CD4-positive, alpha-beta T cell treated with Interferon alpha-2 for 1 hour (primary cell): ENCODE data around the gene B3GALNT1.

ENCODE experiments used
- DNase-seq, 2 donors: peaks; one replicate each; pipeline ENCODE4 v3.0.0-alpha.2; 2020 to 2022

The B3GALNT1 gene, protein sequence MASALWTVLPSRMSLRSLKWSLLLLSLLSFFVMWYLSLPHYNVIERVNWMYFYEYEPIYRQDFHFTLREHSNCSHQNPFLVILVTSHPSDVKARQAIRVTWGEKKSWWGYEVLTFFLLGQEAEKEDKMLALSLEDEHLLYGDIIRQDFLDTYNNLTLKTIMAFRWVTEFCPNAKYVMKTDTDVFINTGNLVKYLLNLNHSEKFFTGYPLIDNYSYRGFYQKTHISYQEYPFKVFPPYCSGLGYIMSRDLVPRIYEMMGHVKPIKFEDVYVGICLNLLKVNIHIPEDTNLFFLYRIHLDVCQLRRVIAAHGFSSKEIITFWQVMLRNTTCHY

DNA sequence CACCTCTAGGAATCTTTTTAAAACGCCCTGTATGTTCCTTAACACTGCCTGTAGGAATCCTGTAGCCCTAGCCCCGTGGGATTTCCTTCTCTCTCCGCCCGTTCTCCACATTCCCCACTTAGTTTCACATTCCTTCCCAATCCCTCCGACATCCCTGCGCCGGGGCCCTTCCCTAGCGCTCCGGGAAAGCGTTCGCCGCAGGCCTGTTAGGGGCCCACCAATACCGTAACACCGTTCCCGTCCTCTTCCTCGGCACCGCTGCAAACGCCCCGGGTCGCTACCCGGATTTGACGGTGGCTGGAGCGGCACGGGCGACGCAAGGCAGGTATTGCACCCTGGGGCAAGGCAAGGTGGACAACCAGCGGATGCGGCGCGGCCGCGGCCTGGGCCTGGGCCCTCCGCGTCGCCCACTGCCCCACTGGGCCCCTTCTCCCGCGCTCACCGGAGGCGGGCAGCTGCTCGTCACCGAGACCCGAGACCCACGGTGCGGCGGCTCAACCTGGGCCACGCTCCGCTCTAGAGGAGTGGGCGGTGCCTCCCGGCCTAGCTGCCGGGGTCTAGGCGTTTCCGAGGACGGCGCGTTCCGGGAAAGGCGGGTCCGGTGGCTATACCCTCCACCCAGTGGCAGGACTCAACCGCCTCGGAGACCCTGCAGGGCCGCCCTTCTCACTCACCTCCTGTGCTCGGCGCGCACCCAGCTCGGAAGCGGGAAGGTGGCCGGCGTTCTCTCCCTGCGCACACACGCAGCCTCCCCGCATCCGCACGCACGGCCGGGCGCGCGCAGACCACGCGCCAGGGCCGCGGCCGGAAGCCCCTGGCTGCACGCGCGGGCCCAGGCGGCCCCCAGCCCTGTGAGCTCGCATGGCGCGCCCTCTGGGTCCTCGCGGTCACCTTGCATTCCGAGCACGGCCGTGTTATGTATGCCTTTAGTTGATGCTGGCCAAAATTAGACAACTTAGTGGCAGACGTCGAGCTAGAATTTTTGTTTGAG is at the start of gene B3GALNT1:
Gene B3GALNT1, minus strand, starts transcription at position 789 of the 991 bp plus-strand sequence. CDS start 18,595 bp downstream, outside the sequence.
- peak; percentile 6 to 22 for DNase-seq

DNA sequence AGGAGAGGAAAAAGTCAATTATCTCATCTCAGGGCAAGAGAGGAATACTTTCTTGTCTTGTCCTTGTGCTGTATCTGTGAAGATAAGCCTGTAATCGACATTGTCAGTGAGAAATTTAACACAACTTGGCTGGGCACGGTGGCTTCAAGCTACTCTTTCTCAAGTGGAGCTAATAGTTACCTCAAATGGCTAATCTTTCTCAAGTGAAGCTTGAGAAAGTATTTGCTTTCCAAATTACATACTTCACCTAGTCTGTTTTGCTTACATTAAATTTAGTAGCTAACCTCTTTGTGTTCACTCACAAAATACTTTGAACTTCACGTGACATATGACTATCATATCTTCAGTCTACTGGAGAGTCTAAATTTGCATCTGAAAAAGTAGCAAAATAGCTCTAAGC is 48.3 kb upstream of the B3GALNT1 start:
- DNase-seq, result no peak

DNA sequence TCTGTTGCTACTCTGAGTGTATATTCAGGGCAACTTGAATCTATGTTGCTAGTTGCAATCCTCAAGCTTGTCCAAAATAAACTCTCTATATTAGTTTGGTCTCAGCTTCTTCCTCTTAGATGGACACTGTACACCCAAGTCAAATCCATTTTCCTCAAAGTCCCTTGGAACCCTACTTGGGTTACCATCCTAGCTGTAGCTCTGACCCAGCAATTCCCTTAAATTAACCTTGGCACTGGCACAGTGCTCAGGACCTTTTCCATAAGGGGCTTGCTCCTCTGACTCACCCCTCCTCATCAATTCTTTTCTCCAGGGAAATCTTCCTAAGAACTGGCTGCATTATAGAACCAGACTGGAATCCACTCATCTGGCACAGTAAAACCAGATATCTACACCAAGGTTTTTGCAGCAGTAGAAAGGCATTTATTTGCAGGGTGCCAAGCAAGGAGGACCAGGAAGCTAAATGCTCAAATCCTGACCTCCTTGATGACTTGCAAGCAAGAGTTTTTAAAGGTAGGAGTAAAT is 44.9 kb upstream of the B3GALNT1 start:
- no peak for DNase-seq

DNA sequence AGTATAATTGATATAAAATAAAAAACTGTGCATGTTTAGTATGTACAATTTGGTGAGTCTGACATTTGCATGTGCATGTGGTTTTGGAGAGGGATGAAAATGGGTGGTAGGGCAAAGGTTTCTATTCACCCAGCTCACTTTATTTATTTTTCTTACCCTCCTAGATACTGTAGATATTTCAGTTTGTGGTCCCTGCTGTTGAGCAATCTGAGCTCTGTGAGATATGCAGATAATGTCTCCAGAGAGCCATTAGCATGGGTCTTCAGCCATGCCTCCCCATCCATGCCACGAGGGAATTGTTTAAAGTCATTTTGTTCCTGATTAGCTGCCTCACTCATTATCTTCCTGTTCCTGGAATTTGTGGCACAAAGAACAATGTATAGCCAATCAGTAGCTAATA is 44.4 kb upstream of the B3GALNT1 start:
- DNase-seq, result no peak

DNA sequence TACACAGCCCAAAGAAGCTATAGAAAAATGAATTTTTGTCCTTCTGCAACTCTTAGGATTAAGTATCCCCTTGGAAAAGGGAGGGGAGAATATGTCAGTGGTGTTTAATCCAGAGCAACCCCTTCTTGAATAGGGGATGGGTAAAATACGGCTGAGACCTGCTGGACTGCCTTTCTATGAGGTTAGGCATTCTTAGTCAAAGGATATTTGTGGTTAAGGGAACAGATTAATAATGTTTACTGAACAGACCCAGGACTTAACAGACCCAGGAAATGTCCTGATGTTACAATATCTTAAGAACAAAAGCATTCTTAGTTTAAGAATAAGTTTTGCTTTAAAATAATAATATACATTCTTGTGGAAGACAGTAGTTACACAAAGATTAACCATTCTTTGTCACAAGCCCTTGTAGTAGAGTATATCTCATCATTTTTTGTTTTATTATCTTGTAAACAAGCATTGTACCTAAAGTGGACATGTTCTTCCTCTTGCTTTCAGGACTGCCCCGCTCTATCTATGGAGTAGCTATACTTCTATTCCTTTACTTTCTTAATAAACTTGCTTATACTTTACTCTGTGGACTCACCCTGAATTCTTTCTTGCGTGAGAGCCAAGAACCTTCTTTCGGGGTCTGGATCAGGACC is 43.8 kb upstream of the B3GALNT1 start:
- DNase-seq, result no peak

DNA sequence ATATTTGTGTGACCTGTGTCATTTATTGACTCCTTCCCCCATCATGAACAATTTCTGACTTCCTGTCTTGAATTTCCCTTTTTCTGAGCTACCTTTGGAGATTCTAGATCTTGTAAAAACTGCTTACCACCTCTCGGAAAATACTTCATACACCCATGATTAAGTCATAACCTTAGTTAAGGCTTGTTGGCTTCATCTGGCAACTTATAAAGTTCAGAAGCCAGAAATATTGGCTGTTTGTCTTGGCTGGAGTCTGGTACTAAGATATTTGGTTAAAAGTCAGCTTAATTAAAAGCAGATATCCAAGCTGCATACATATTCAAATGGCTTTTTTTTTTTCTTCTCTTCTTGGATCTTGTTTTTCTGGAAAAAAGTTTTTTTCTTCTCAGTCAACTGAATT is 37.3 kb upstream of the B3GALNT1 start:
- DNase-seq, result no peak

DNA sequence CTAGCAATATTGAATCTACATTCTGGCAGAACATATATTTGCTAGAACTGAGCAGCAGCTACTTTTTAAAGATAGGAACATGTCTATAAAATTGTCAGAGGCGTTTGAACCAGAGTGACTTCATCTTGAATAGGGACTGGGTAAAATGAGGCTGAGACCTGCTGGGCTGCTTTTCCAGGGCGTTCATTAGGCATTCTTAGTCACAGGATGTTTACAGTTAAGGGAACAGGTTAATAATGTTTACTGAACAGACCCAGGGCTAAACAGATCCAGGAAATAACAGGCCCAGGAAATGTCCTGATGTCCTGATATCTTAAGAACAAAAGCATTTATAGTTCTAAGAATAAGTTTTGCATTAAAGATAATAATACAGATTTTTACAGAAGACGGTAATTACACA is 34.5 kb upstream of the B3GALNT1 start:
- DNase-seq, result no peak

DNA sequence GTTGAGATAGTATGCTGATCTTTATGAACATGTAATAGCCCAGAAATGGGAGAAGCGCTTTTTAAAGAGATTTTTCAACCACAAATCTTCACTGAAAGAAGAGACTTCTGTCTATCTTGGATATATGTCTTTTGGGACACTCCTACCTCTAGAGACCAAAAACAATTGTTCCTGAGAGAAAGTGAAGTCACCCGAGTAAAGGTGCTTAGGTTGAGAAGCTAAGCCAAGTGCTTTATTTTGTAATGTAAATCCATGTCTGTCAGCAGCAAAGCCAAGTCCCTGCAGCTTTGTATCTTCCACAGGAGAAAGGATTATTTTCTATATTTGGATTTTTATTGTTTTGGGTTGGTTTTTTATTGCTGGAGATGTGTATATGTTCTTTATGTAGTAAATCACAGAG is 32.1 kb upstream of the B3GALNT1 start:
- no peak for DNase-seq

DNA sequence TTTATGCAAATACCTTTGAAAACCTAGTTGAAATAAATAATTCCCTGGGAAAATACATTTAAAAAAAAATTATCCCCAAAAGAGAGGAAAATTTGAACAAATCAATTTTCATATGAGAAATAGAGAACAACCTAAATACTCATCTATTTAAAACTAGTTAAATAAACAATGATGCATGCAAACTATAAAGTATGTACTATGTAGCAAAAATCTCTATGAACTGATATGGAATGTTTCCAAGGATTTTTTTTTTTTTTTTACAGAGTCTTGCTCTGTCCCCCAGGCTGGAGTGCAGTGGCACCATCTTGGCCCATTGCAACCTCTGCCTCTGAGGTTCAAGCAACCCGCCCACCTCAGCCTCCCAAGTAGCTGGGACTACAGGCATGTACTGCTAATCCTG is 27.2 kb upstream of the B3GALNT1 start:
- DNase-seq, result no peak

DNA sequence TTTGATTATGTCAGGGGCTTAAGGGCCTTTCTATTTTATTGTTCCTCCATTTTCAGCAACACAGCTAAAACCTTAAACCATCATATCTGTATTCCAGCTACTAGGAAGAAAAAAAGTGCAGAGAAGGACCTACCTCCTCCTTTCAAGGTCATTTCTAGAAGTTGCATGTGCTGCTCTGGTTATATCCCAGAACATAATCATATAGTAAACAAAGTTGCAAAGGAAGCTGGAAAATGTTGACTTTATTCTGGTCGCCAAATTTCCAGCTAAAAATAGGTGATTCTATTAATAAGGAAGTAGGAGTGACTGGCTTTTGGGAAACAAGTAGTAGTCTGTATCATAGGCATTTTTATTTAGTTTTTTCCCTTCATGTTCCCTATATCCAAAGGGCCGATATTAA is 21.3 kb upstream of the B3GALNT1 start:
- no peak for DNase-seq

DNA sequence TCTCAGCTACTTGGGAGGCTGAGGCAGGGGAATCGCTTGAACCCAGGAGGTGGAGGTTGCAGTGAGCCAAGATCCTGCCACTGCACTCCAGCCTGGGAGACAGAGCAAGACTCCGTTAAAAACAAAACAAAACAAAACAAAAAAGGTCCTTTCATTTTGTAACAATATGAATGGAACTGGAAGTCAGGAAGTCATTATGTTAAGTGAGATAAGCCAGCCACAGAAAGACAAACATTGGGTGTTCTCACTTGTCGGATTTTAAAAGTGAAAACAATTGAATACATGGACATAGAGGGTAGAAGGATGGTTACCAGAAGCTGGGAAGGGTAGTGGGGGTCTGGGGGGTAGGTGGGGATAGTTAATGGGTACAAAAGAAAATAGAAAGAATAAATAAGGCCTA is 12.5 kb upstream of the B3GALNT1 start:
- DNase-seq, result no peak

DNA sequence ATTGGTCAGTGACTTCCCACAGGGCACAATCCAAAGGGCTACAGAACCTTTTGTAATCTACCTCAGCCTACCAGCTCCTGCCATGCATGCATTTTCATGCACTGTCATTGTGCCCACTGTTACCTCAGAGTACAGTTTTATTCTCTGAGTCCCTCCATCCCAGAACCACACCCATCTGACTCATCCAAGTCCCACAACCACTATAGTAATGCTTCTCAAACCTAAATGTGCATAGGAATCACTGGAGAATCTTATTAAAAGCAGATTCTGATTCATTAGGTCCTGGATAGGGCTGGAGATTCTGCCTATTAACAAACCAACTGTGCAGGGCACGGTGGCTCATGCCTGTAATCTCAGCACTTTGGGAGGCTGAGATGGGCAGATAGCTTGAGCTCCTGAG is 3.7 kb upstream of the B3GALNT1 start:
- DNase-seq, result no peak

DNA sequence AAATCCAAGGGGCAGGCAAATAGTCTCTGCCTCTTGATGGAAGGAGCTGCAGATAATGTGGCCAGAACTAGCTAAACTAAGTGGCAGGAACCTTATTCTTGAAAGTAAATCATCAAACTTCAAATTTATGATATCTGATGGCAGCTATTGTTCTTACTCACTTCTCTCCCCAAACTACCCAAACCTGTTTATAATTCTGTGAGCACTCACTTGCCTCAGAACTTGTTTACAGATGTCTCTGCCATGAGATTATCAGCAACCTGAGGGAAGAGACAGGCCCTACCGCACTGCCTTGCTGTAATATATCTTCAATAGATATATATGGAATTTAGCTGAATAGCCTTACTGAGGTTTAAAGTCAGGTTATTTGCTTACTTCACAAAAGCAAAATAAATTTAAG is 2.2 kb upstream of the B3GALNT1 start:
- no peak for DNase-seq

DNA sequence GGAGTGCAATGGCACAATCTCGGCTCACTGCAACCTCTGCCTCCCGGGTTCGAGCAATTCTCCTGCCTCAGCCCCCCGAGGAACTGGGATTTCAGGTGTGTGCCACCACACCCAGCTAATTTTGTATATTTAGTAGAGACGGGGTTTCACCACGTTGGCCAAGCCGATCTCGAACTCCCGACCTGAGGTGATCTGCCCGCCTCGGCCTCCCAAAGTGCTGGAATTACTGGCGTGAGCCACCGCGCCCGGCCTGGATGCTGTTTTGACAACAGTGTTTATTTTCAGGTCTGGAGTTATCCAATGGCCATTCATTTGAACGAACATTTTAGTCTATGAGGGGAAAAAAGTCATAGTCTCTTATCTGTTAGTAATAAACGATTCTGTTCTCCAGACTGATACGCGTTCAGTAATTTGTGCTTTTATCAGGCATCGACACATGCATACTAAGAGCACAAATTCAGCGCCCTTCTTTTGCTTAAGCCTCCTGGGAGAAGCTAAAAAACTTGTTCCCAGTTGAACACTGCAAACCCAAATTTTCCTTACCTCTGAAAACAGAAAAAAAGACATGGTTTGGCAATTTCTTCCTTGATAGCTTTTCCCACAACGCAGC is 1.3 kb downstream of the B3GALNT1 start:
- no peak for DNase-seq

DNA sequence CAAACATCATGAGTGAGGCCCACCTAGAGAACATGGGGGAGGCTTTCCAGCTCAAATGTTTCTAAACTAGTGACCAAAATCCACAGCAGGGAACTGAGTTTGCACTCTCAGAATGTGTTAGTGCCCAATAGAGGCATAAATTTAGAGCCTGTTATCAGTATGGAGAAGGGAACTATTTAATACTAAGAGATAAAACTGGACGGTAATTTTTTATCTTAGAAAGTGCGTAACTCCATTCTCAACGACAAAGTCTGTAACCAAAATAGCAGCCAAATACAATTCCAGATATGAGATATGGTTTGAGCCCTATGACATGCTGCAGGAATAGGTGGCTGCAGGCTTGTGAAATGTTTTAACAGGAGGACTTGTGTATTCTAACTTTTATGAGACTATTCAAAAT is 3.5 kb downstream of the B3GALNT1 start:
- DNase-seq, result no peak

DNA sequence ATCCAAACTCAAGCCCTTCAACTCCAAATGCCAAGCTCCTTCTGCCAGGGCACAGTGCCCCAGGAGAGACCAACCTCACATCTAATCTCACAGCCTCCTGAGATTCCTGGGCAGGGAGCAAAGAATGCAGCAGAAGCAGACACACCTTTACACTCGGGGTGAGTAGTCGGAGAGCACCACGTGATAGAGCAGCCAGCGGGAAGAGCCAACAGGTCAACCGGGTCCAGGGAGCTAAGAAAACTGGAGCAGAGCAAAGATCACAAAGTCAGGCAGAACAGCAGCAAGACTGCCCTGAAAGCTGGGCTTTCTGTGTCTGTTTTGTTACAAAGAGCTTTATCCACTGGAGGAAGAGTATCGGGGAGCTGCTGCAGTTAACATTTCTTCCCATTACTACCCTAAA is 4.2 kb downstream of the B3GALNT1 start:
- DNase-seq, result no peak

DNA sequence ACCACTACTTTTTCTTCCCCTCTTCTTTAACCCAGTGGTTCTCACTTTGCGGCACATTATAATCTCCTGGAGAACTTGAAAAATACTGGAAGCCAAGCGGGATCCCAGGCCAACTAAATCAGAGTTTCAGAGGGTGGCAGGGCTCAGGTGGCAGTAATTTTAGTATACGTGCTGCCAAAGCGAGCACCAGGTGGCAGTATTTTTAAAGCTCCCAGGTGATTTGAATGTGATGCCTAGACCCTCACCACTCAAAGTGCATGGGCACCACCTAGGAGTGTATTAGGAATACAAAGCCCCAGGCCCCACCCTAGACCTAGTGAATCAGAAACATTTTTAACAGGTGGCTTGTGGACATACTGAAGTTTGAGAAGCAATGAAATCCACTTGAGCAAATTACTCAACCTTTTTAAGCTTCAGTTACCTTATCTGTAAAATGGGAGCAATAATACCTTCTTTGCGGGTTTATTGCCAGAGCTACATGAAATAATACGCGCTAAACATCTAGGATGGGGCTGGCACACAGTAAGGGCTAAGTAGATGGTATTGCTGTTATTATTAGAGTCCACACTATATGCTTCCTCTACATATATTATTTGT is 8.3 kb downstream of the B3GALNT1 start:
- DNase-seq, result peak in 1 of 2 donors; percentile 31

DNA sequence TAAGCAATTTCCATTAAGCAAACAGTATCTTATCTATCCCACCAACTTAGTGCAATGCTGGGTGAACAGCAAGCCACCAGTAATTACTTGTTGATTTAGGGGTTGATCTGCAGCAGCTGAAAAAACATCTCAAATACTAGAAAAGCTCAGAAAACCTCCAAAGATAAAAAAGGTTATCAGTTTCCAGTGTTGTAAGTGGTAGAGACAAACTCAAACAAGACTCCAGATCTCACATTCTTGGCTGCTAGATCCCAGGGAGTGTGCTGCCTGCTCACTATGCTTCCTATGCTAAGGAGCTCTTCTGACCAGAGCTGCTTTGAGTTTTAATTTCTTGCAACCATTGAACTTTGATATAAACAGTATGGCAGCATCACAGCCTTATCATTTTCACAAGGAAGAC is 11.3 kb downstream of the B3GALNT1 start:
- DNase-seq, result no peak

DNA sequence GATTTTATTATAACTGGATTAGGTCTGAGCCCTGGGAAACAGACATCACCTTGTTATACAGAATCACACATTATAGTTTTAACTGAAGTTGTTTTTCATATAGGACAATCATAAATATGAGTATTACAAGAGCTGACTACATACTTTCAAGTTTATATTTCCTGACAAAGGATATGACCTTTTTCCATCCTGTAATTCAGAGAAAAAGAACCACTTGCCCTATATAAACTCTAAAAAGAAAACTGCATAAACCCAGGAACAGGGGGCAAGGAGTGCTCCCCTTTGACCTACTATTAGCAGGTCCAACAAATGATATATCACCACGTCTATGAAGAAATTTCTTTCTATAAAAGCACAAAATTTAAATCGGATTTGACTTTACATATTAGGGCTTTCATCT is 20.9 kb downstream of the B3GALNT1 start:
- DNase-seq, result no peak

DNA sequence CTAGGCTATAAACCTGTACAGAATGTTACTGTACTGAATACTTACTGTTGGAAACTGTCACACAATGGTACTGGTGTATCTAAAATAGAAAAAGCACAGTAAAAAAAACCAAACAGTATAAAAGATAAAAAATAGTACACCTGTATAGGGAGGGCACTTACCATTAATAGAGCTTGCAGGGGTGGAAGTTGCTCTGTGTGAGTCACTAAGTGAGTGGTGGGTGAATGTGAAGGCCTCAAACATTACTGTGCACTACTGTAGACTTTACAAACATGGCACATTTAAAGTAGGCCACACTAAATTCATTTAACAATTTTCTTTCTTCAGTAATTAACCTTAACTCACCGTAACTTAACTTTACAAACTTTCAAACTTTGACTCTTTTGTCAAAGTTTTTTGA is 22.0 kb downstream of the B3GALNT1 start:
- DNase-seq, result no peak

DNA sequence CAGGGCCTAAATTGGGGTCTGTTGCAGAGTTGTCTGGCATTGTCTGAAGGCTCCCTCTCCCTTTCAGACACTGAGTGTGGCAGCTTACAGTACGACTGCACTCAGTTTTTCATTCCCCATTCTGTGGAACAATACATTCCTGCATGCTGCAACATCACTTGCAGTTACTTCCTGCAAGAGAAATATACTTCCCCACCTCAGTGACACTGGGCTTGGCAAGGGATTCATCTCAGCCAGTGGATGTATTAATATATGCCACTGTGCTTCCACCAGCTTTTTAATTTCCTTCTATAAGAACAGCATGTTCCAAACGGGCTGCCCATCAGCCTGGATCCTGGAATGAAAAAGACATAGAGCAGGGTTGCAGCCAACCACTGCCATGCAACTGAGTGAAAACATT is 23.1 kb downstream of the B3GALNT1 start:
- no peak for DNase-seq

DNA sequence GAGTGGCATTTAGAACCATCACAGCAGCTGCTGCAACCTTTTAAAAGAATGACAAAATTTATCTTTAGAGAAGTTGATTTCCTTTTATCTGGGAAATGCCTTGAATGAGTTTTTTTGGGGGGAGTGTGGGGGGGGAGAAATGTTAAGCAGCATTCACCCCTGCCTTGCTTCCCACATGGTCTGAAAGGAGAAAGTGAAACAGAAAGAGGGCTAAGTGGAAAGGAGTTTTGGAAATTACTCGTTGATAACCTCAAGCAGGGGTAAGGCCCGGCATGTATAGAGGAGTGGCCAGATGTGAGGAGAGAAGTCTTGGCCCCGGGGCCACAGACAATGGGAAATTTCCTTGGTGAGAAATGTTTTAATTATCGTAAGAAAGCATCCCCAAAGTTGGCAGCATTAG is 23.5 kb downstream of the B3GALNT1 start:
- DNase-seq, result no peak
